Stimulated activated CD8-positive, alpha-beta memory T cell treated with anti-CD3 and anti-CD28 coated beads, Interleukin-12 subunit alpha, Interleukin-12 subunit beta, amount 100 ng/mL, for 4 hours (primary cell): ENCODE data around the gene PAQR8.

Experiments used
- DNase-seq: peaks from one replicate; pipeline ENCODE4 v3.0.0-alpha.2; 2020; ENCODE audit warnings: low read depth

The PAQR8 gene

GRCh38 chr6:52361945-52362442, at the start of gene PAQR8:
Gene PAQR8, plus strand, starts transcription at chr6:52362151. Its CDS starts 41,063 bp downstream, at chr6:52403214.
- peak; percentile 79 for DNase-seq

GRCh38 chr6:52312461-52312860, 49.5 kb upstream of the PAQR8 start:
- DNase-seq = no peak

- no peak for DNase-seq
These were observed 47.2 kb upstream of the PAQR8 start for GRCh38 chr6:52314752-52315151.

- no peak for DNase-seq
These were observed 44.7 kb upstream of the PAQR8 start for GRCh38 chr6:52317211-52317610.

- DNase-seq = no peak
These were observed 43.9 kb upstream of the PAQR8 start for GRCh38 chr6:52317841-52318581.

- DNase-seq = no peak
These were observed 37.8 kb upstream of the PAQR8 start for GRCh38 chr6:52324189-52324588.

GRCh38 chr6:52325695-52326471, 36.1 kb upstream of the PAQR8 start:
- no peak for DNase-seq

GRCh38 chr6:52326540-52327364, 35.2 kb upstream of the PAQR8 start:
- DNase-seq = no peak

GRCh38 chr6:52328303-52328662, 33.7 kb upstream of the PAQR8 start:
- no peak for DNase-seq

GRCh38 chr6:52328729-52329128, 33.2 kb upstream of the PAQR8 start:
- DNase-seq = no peak

- no peak for DNase-seq
These were observed 31.5 kb upstream of the PAQR8 start for GRCh38 chr6:52330470-52330869.

- no peak for DNase-seq
These were observed 30.0 kb upstream of the PAQR8 start for GRCh38 chr6:52331793-52332457.

GRCh38 chr6:52333840-52334200, 28.1 kb upstream of the PAQR8 start:
- DNase-seq = no peak

GRCh38 chr6:52335576-52335975, 26.4 kb upstream of the PAQR8 start:
- DNase-seq = no peak

- DNase-seq = no peak
These were observed 24.9 kb upstream of the PAQR8 start for GRCh38 chr6:52336919-52337561.

- no peak for DNase-seq
These were observed 24.2 kb upstream of the PAQR8 start for GRCh38 chr6:52337633-52338290.

GRCh38 chr6:52340603-52340880, 21.4 kb upstream of the PAQR8 start:
- no peak for DNase-seq

GRCh38 chr6:52341561-52342260, 20.2 kb upstream of the PAQR8 start:
- DNase-seq = no peak

GRCh38 chr6:52345311-52345710, 16.6 kb upstream of the PAQR8 start:
- no peak for DNase-seq

GRCh38 chr6:52346503-52346902, 15.4 kb upstream of the PAQR8 start:
- no peak for DNase-seq

- DNase-seq = no peak
These were observed 14.1 kb upstream of the PAQR8 start for GRCh38 chr6:52347818-52348217.
